ENCODE results near the gene CARS1.

The CARS1 gene

DNA sequence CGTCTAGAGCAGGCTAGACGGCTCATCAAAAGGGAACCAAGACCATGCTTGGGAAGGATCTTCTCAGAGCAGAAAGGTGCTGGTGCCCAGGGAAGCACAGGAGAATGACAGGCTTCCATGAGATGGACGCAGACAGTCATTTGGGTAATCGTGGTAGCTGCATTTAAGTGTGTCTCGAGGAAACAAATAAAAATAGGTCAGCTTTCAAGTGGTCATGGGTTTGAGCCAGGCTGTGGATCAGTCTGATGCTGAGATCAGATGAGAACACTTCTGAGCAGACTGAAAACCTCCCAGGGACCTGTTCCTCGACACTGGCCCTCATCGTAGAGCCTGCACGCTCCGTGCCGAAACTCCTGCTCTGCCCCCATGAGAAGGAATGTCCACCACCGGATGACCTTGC, 4.7 kb downstream of the CARS1 start:
- Histone ChIP-seq H3K4me1 (ENCODE audit: control insufficient read depth, insufficient read depth, low read length) (peaks cover 32% of the 10 kb centered on the region), H3K9ac (ENCODE audit: low read depth, low read length) (no peak overlapping the region), H3K9me3 (replicated peaks; ENCODE audit: low read length) (no peaks in the 10 kb centered on the region), H3K4me2 (ENCODE audit: low read length) (no peak overlapping the region), H3K27me3 (ENCODE audit: control insufficient read depth, insufficient read depth, low read length) (no peaks in the 10 kb centered on the region), H3K4me3 (ENCODE audit: low read length) (no peak overlapping the region), H3K36me3 (ENCODE audit: insufficient read depth, low read length) (peaks cover 7% of the 10 kb centered on the region)

GRCh38 chr11:3052109-3052479, 5.1 kb downstream of the CARS1 start:
- Histone ChIP-seq H3K9ac (ENCODE audit: low read depth, low read length) (no peak overlapping the region), H3K9me3 (replicated peaks; ENCODE audit: low read length) (no peaks in the 10 kb centered on the region), H3K4me3 (ENCODE audit: low read length) (no peak overlapping the region), H3K27me3 (ENCODE audit: control insufficient read depth, insufficient read depth, low read length) (no peaks in the 10 kb centered on the region), H3K4me2 (ENCODE audit: low read length) (no peak overlapping the region), H3K36me3 (ENCODE audit: insufficient read depth, low read length) (peaks cover 11% of the 10 kb centered on the region), H3K4me1 (ENCODE audit: control insufficient read depth, insufficient read depth, low read length) (peaks cover 30% of the 10 kb centered on the region)

DNA sequence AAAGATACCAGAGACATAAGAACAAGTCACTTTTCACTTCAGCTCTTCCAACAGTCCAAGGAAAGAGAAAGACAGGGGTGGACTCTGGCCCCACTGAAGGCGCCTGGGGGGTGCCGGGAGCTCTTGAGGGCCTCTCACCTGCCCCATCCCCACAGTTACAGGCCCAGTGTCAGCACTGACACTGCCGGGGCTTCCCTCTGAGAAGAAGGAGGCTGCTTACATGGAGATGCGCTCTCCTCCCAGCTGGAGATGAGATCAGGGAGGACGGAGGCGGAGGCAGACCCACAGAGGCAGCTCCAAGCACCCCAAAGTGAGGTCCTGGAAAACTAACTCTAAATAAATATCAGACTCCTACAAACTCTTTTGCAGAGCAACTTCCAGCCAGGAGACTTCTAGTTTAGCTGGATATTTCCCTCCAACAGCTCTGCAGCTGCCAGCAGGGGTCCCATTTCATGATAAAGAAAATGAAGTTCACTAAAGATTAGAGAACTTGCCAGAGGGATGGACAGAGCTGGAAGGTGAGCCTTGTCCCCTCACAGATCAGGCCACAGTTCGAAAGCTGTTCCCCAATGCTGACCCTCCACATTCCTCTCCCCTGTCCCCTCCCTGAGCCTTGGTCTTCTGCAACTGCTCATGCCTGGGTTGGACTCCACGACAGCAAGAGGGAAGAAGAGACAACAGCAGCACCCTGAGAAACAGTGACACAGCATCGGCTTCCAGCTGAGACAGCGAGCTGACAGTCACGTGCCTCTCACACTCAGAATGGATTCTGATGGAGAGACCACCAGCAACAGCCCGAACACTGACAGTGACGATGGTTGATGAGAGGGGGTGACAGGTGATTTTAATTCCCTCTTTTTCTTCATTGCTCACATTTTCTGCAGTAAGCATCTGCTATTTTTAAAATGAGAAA, 5.8 kb downstream of the CARS1 start:
- peaks cover 13% of the 10 kb centered on the region for H3K36me3 ChIP-seq (ENCODE audit: insufficient read depth, low read length)

GRCh38 chr11:3050386-3051195, 6.6 kb downstream of the CARS1 start:
- Histone ChIP-seq H3K27me3 (ENCODE audit: control insufficient read depth, insufficient read depth, low read length) (no peaks in the 10 kb centered on the region), H3K36me3 (ENCODE audit: insufficient read depth, low read length) (peaks cover 17% of the 10 kb centered on the region), H3K4me2 (ENCODE audit: low read length) (peak overlapping the region; percentile 68), H3K4me1 (ENCODE audit: control insufficient read depth, insufficient read depth, low read length) (peaks cover 21% of the 10 kb centered on the region), H3K9ac (ENCODE audit: low read depth, low read length) (no peak overlapping the region), H3K9me3 (replicated peaks; ENCODE audit: low read length) (no peaks in the 10 kb centered on the region), H3K4me3 (ENCODE audit: low read length) (peak overlapping the region; percentile 19)

More for the DNA sequence above, 5.8 kb downstream of the CARS1 start:
- no peak overlapping the region for H3K4me2 ChIP-seq (ENCODE audit: low read length)
- H3K4me3 ChIP-seq (ENCODE audit: low read length): no peak overlapping the region
- H3K9me3 ChIP-seq (replicated peaks; ENCODE audit: low read length): no peaks in the 10 kb centered on the region
- H3K4me1 ChIP-seq (ENCODE audit: control insufficient read depth, insufficient read depth, low read length): peaks cover 30% of the 10 kb centered on the region
- H3K9ac ChIP-seq (ENCODE audit: low read depth, low read length): no peak overlapping the region
- H3K27me3 ChIP-seq (ENCODE audit: control insufficient read depth, insufficient read depth, low read length): no peaks in the 10 kb centered on the region

GRCh38 chr11:3049430-3050243, 7.6 kb downstream of the CARS1 start:
- Histone ChIP-seq H3K36me3 (ENCODE audit: insufficient read depth, low read length) (peaks cover 19% of the 10 kb centered on the region), H3K9ac (ENCODE audit: low read depth, low read length) (peak overlapping the region; percentile 27), H3K27me3 (ENCODE audit: control insufficient read depth, insufficient read depth, low read length) (no peaks in the 10 kb centered on the region), H3K4me1 (ENCODE audit: control insufficient read depth, insufficient read depth, low read length) (peaks cover 17% of the 10 kb centered on the region), H3K9me3 (replicated peaks; ENCODE audit: low read length) (no peaks in the 10 kb centered on the region), H3K4me3 (ENCODE audit: low read length) (peak overlapping the region; percentile 50), H3K4me2 (ENCODE audit: low read length) (peak overlapping the region; percentile 68)

- H3K4me1 ChIP-seq (ENCODE audit: control insufficient read depth, insufficient read depth, low read length): peaks cover 34% of the 10 kb centered on the region
- no peaks in the 10 kb centered on the region for H3K27me3 ChIP-seq (ENCODE audit: control insufficient read depth, insufficient read depth, low read length)
These were observed 9.6 kb downstream of the CARS1 start for GRCh38 chr11:3047637-3048036.

DNA sequence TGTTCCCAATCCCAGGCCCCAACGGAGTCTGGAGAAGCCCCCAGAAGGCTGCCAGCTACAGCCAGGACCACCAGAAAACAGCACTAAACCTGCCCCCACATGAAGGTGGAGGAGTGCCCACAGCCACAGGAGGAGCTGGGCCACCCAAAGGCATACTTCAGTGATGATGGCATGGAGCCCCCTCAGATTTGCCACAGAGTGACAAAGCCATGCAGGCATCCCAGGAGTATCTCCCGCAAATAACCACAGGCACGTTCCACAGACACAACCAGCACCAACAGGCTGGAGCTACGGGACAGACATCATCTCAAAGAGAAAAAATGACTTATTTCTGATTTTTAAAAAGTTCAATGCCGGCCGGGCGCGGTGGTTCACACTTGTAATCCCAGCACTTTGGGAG, 10.6 kb downstream of the CARS1 start:
- H3K36me3 ChIP-seq (ENCODE audit: insufficient read depth, low read length): peaks cover 22% of the 10 kb centered on the region
- H3K4me2 ChIP-seq (ENCODE audit: low read length): no peak overlapping the region
- peaks cover 37% of the 10 kb centered on the region for H3K4me1 ChIP-seq (ENCODE audit: control insufficient read depth, insufficient read depth, low read length)
- no peaks in the 10 kb centered on the region for H3K27me3 ChIP-seq (ENCODE audit: control insufficient read depth, insufficient read depth, low read length)
- no peak overlapping the region for H3K4me3 ChIP-seq (ENCODE audit: low read length)
- no peak overlapping the region for H3K9ac ChIP-seq (ENCODE audit: low read depth, low read length)
- no peaks in the 10 kb centered on the region for H3K9me3 ChIP-seq (replicated peaks; ENCODE audit: low read length)

More at GRCh38 chr11:3047637-3048036, 9.6 kb downstream of the CARS1 start:
- H3K4me3 ChIP-seq (ENCODE audit: low read length): no peak overlapping the region
- H3K9ac ChIP-seq (ENCODE audit: low read depth, low read length): no peak overlapping the region
- peaks cover 16% of the 10 kb centered on the region for H3K36me3 ChIP-seq (ENCODE audit: insufficient read depth, low read length)
- H3K4me2 ChIP-seq (ENCODE audit: low read length): no peak overlapping the region
- no peaks in the 10 kb centered on the region for H3K9me3 ChIP-seq (replicated peaks; ENCODE audit: low read length)

GRCh38 chr11:3046190-3046589, 11.0 kb downstream of the CARS1 start:
- Histone ChIP-seq H3K4me3 (ENCODE audit: low read length) (no peak overlapping the region), H3K4me1 (ENCODE audit: control insufficient read depth, insufficient read depth, low read length) (peaks cover 37% of the 10 kb centered on the region), H3K27me3 (ENCODE audit: control insufficient read depth, insufficient read depth, low read length) (no peaks in the 10 kb centered on the region), H3K9ac (ENCODE audit: low read depth, low read length) (no peak overlapping the region), H3K36me3 (ENCODE audit: insufficient read depth, low read length) (peaks cover 26% of the 10 kb centered on the region), H3K4me2 (ENCODE audit: low read length) (no peak overlapping the region), H3K9me3 (replicated peaks; ENCODE audit: low read length) (no peaks in the 10 kb centered on the region)

DNA sequence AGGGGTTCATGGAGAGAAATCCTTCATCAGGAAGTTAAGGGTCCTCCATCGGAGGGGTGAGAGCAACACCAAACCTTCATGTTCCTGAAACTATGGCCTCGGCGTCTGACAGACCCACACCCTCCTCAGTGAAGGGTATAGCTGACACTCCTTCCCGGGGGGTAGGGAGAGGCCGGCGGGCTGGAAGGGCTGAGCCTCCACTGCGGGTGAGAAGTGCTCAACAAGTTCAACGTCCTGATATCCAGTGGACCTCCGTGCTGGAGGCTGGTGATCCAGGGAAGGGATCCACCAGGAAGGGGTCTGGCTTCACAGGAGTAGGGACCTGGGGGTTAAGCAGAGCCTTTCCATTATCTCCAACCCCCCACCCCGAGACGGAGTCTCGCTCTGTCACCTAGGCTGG, 12.3 kb downstream of the CARS1 start:
- no peak overlapping the region for H3K9ac ChIP-seq (ENCODE audit: low read depth, low read length)
- H3K4me3 ChIP-seq (ENCODE audit: low read length): no peak overlapping the region
- H3K4me2 ChIP-seq (ENCODE audit: low read length): no peak overlapping the region
- no peaks in the 10 kb centered on the region for H3K27me3 ChIP-seq (ENCODE audit: control insufficient read depth, insufficient read depth, low read length)
- no peaks in the 10 kb centered on the region for H3K9me3 ChIP-seq (replicated peaks; ENCODE audit: low read length)
- H3K36me3 ChIP-seq (ENCODE audit: insufficient read depth, low read length): peaks cover 38% of the 10 kb centered on the region
- H3K4me1 ChIP-seq (ENCODE audit: control insufficient read depth, insufficient read depth, low read length): peaks cover 30% of the 10 kb centered on the region

- Histone ChIP-seq H3K36me3 (ENCODE audit: insufficient read depth, low read length) (peaks cover 45% of the 10 kb centered on the region), H3K9me3 (replicated peaks; ENCODE audit: low read length) (no peaks in the 10 kb centered on the region), H3K4me3 (ENCODE audit: low read length) (no peak overlapping the region), H3K4me1 (ENCODE audit: control insufficient read depth, insufficient read depth, low read length) (peaks cover 23% of the 10 kb centered on the region), H3K4me2 (ENCODE audit: low read length) (peak overlapping the region; percentile 46), H3K27me3 (ENCODE audit: control insufficient read depth, insufficient read depth, low read length) (no peaks in the 10 kb centered on the region), H3K9ac (ENCODE audit: low read depth, low read length) (peak overlapping the region; percentile 11)
These were observed 13.2 kb downstream of the CARS1 start for GRCh38 chr11:3044004-3044403.

GRCh38 chr11:3043315-3043871, 13.8 kb downstream of the CARS1 start:
- Histone ChIP-seq H3K4me3 (ENCODE audit: low read length) (no peak overlapping the region), H3K4me2 (ENCODE audit: low read length) (peak overlapping the region; percentile 46), H3K27me3 (ENCODE audit: control insufficient read depth, insufficient read depth, low read length) (no peaks in the 10 kb centered on the region), H3K36me3 (ENCODE audit: insufficient read depth, low read length) (peaks cover 49% of the 10 kb centered on the region), H3K9ac (ENCODE audit: low read depth, low read length) (peak overlapping the region; percentile 45), H3K9me3 (replicated peaks; ENCODE audit: low read length) (no peaks in the 10 kb centered on the region), H3K4me1 (ENCODE audit: control insufficient read depth, insufficient read depth, low read length) (peaks cover 20% of the 10 kb centered on the region)
